NB4 (cell line): ENCODE results near the gene ELMOD1.

Experiments used
- DNase-seq: peaks from one replicate; pipeline ENCODE4 v3.0.0; 2010; ENCODE audit warnings: low read depth
- H3K4me3 ChIP-seq: one replicate; pipeline ENCODE4 v1.5.1; 2011; ENCODE audit warnings: mild to moderate bottlenecking, low read depth, low read length, moderate library complexity
- CTCF ChIP-seq: IDR thresholded peaks from one replicate; pipeline ENCODE4 v1.5.1; 2012; ENCODE audit warnings: low read depth, low read length
- MAX ChIP-seq: IDR thresholded peaks from 2 replicates; pipeline ENCODE4 v1.6.1; 2011; ENCODE audit warnings: low read depth, low read length
- MYC ChIP-seq: IDR thresholded peaks from 2 replicates; pipeline ENCODE4 v1.6.1; 2011; ENCODE audit warnings: low read depth, low read length
- POLR2A ChIP-seq: IDR thresholded peaks from 2 replicates; pipeline ENCODE4 v1.6.1; 2011; ENCODE audit warnings: mild to moderate bottlenecking; ENCODE audit not compliant: insufficient read length; ENCODE audit errors: extremely low read depth

Gene ELMOD1

GRCh38 chr11:107713009-107713408 lies 122.1 kb downstream of the ELMOD1 start:
- no peak for DNase-seq
- no peak overlapping the region for H3K4me3 ChIP-seq
- no peak for TF ChIP-seq MYC
- TF ChIP-seq POLR2A, result no peak
- no peak for TF ChIP-seq MAX
- TF ChIP-seq CTCF, result no peak
